Neuron (in vitro differentiated cells): Measurements from ENCODE around the gene CAP1.

Experiments
- H2AFZ ChIP-seq: one replicate; pipeline ENCODE4 v1.6.1; 2013; ENCODE audit warnings: low read depth, mild to moderate bottlenecking, inconsistent platforms, low read length, moderate library complexity
- H3K27me3 ChIP-seq: one replicate; pipeline ENCODE4 v1.6.1; 2013; ENCODE audit warnings: low read length; ENCODE audit not compliant: insufficient read depth
- H3K36me3 ChIP-seq: one replicate; pipeline ENCODE4 v1.6.1; 2013; ENCODE audit warnings: low read length; ENCODE audit not compliant: insufficient read depth
- H3K4me1 ChIP-seq: one replicate; pipeline ENCODE4 v1.6.1; 2013; ENCODE audit warnings: low read length; ENCODE audit not compliant: insufficient read depth
- H3K4me3 ChIP-seq: 2 replicates; pipeline ENCODE4 v1.5.1; 2013; ENCODE audit warnings: mild to moderate bottlenecking, low read length, moderate library complexity
- H3K9me3 ChIP-seq: one replicate; pipeline ENCODE4 v1.6.1; 2013; ENCODE audit warnings: low read length

Gene CAP1

DNA sequence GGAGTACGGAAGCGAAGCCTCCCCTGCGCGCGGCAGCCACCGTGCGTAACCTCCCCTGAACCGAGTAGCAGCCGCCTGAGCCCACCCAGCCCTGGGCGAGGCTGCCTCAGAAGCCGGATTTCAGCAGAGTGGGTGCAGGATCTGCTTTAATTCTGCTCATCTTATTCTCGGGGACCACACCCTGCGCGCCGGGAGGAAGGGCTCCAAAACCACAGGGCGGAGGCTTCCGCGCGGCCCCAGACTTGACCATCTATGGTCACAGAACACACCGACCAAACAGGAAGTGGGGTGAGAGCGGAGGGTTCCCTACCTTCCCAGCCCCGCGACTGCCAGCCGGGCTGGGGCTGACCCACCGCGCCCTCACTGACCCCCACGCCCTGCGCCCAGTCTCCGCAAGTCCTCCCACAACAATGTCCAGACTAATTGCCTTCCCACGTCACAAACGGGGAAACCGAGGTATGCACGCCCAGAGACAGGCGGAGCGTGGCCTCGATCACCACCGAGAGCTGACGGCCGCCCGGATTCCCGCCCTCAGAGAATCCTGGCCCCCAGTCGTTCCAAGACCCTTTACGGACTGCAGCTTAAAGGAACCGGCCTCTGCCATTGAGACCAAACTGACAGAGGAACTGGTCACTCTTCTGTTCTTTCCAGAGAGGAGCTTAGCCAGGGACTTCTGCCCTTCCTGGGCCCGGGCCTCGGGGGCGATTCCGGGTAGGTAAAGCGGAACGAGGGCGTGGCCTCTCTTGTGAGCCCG lies 595 bp upstream of the CAP1 start:
- Histone ChIP-seq H2AFZ (peak overlapping the region; percentile 38), H3K9me3 (no peaks in the 10 kb centered on the region), H3K27me3 (no peaks in the 10 kb centered on the region), H3K36me3 (peaks cover 8% of the 10 kb centered on the region), H3K4me3 (peak overlapping the region; percentile 80), H3K4me1 (peaks cover 20% of the 10 kb centered on the region)

DNA sequence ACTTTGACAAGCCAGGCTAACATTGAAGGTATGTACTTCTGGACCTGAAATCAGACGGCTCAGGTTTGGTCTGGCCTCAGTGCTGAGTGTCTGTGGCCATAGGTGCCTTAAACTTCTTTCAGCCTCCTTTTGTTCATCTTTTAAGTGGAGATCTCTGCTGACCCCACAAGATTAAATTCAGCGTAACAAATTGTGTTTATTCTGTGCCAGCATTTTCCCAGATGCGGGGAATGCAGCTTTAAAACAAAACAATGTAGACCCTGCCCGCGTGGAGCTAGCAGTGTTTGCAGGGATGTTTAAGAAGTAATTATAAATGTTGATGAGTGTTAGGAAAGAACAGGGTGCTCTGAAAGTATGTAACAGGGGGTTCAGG lies 923 bp downstream of the CAP1 start:
- H3K36me3 ChIP-seq = peaks cover 8% of the 10 kb centered on the region
- H2AFZ ChIP-seq = no peak overlapping the region
- H3K9me3 ChIP-seq = no peaks in the 10 kb centered on the region
- H3K4me3 ChIP-seq = peak overlapping the region; percentile 80
- H3K4me1 ChIP-seq = peaks cover 20% of the 10 kb centered on the region
- H3K27me3 ChIP-seq = no peaks in the 10 kb centered on the region

DNA sequence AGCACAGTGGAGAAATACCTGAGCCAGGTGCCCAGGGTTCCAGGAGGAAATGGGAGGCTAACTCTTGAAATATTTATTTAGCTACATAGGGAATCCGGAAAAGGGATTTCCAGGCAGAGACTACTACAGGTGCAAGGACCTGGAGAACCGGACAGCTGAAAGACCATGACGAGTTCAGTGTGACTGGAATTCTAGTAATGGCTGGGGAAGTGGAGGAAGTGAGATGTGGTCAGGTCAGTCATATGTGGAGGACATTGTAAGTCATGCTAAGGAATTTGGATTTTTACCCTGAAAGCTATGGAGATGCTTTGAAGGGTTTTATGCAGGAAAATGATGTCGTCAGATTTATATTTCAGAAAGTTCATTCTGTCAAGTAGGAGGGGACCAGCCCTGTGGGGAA lies 1.8 kb downstream of the CAP1 start:
- Histone ChIP-seq H3K27me3 (no peaks in the 10 kb centered on the region), H2AFZ (no peak overlapping the region), H3K4me1 (peaks cover 20% of the 10 kb centered on the region), H3K9me3 (no peaks in the 10 kb centered on the region), H3K4me3 (no peak overlapping the region), H3K36me3 (peaks cover 8% of the 10 kb centered on the region)

DNA sequence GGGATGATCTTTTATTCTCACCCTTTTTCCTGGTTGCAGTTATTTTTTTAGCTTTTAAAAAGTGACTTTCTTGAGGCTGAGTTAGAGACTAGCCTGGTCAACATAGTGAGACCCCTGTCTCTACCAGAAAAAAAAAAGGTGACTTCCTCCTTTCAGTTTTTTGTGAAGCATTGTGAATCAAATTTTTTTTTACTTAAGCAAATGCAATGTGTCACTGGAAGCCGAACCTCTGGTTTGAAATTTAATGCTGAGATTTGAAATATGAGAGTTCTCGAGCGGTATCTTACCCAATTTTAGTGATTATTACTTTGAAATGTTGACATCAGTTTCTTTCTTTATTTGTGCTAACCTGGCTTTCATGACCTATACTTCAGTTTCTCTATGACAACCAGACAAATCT lies 3.6 kb downstream of the CAP1 start:
- H3K4me3 ChIP-seq = no peak overlapping the region
- no peaks in the 10 kb centered on the region for H3K9me3 ChIP-seq
- H2AFZ ChIP-seq = no peak overlapping the region
- peaks cover 16% of the 10 kb centered on the region for H3K4me1 ChIP-seq
- H3K27me3 ChIP-seq = no peaks in the 10 kb centered on the region
- H3K36me3 ChIP-seq = peaks cover 8% of the 10 kb centered on the region

DNA sequence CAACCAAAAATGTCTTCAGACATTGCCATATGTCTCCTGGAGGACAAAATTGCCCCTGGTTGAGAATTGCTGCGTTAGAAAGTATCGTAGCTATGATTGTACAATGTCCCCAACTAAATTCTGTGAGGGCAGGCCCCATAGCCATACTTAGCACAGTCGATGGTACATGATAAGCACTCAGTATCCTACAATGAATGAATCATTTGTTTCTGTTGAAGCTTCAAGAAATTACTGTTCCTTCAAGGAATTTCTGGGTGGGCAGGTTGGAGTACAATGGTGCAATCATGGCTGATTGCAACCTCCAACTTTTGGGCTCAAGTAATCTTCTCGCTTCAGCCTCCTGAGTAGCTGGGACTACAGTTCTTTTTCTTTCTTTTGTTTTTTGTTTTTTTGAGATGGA lies 4.7 kb downstream of the CAP1 start:
- peaks cover 8% of the 10 kb centered on the region for H3K36me3 ChIP-seq

DNA sequence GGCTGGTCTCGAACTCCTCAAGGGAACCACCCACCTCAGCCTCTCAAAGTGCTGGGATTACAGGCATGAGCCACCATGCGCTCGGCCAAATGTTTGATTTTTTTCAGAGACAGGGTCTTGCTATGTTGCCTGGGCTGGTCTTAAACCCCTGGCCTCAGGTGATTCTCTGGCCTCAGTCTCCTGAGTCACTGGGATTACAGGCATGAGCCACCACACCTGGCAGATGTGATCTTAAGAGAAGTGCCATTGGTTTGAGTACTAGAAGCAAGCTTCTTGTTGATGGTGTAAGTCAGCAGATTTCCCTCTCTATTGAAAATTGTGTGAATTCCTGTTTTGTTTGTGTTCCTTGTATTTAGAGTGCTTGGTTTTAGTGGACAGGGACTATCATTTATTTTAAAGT lies 5.2 kb downstream of the CAP1 start:
- Histone ChIP-seq H3K36me3 (peaks cover 11% of the 10 kb centered on the region), H2AFZ (no peak overlapping the region), H3K27me3 (no peaks in the 10 kb centered on the region), H3K4me1 (peaks cover 15% of the 10 kb centered on the region), H3K4me3 (no peak overlapping the region), H3K9me3 (no peaks in the 10 kb centered on the region)

More for the DNA sequence above, 4.7 kb downstream of the CAP1 start:
- Histone ChIP-seq H3K9me3 (no peaks in the 10 kb centered on the region), H3K4me3 (no peak overlapping the region), H3K27me3 (no peaks in the 10 kb centered on the region), H3K4me1 (peaks cover 15% of the 10 kb centered on the region), H2AFZ (no peak overlapping the region)

DNA sequence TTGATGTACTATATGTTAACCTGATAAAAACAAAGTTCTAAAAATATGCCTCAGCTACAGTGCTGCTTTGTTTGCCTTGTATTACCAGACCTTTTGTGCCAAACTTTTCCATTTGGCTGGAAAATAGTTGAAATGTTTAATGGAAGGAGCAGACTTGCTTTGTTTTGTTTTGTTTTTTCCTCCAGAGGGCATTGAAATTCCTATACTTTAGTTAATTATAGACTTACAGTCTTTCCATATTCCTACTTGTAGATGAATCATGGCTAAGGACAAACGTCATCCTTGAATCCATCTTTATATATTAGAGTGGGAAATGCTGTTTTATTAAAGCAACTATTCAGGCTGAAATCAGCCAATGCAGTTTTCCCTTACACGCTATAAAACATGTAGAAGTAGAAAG lies 6.7 kb downstream of the CAP1 start:
- peaks cover 4% of the 10 kb centered on the region for H3K4me1 ChIP-seq
- no peaks in the 10 kb centered on the region for H3K27me3 ChIP-seq
- H3K4me3 ChIP-seq = no peak overlapping the region
- H3K9me3 ChIP-seq = no peaks in the 10 kb centered on the region
- H3K36me3 ChIP-seq = peaks cover 10% of the 10 kb centered on the region
- H2AFZ ChIP-seq = no peak overlapping the region

DNA sequence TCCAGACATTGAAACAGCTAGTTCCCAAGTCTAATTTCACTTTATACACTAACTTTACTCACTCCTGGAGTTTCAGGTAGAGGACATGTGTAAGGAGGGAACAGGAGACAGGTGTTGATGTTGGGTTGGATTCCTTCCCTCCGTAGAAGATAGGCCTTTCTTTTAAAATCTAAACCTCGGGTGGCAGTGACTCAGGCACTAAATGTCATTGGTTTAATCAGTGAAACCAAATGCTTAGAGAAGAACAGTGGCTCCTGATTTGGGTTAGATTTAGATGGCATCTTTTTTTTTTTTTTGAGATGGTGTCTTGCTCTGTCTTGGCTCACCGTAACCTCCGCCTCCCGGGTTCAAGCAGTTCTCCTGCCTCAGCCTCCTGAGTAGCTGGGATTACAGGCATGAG lies 7.2 kb downstream of the CAP1 start:
- Histone ChIP-seq H3K9me3 (no peaks in the 10 kb centered on the region), H2AFZ (no peak overlapping the region), H3K4me3 (no peak overlapping the region), H3K4me1 (no peaks in the 10 kb centered on the region), H3K36me3 (peaks cover 7% of the 10 kb centered on the region), H3K27me3 (no peaks in the 10 kb centered on the region)

DNA sequence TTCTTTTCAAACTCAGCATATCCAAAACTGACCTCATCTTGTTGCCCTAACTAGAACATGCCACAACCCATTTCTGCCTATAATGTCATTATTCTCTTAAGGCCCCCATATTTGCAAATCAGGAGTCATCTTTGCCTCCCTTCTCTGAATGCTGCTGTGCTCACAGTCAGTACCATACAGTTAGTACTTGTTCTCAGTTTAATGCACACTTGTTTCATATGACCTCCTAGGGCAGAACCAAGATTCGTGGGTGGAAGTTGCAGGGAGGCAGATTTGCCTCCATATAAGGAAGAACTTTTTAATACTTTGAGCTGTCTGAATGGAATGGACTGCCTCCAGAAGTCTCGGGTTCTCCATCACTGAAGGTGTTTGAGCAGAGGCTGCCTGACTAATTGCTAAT lies 9.2 kb downstream of the CAP1 start:
- Histone ChIP-seq H3K36me3 (peaks cover 4% of the 10 kb centered on the region), H3K4me1 (no peaks in the 10 kb centered on the region)

DNA sequence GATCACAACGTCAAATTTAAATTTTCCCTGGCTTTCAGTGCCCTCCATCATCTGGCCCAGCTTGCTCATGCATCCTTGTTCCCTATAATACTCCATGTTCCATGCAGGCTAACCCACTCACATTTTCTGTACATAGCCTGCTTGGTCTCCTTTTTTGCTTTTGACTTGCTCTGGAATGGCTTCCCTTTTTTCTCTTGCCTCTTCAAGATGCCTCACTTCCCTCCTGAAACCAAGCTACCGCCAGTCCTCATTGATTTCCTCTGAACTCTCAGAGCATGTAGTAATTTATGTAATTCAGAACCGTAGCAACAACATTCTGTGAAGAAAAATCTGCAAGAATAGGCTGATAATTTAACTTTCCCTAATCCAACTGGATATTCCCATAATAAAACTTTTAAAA lies 10.3 kb downstream of the CAP1 start:
- Histone ChIP-seq H3K4me1 (no peaks in the 10 kb centered on the region), H3K27me3 (no peaks in the 10 kb centered on the region), H2AFZ (no peak overlapping the region), H3K9me3 (no peaks in the 10 kb centered on the region), H3K4me3 (no peak overlapping the region), H3K36me3 (peaks cover 8% of the 10 kb centered on the region)

More for the DNA sequence above, 9.2 kb downstream of the CAP1 start:
- Histone ChIP-seq H2AFZ (no peak overlapping the region), H3K9me3 (no peaks in the 10 kb centered on the region), H3K4me3 (no peak overlapping the region), H3K27me3 (no peaks in the 10 kb centered on the region)

DNA sequence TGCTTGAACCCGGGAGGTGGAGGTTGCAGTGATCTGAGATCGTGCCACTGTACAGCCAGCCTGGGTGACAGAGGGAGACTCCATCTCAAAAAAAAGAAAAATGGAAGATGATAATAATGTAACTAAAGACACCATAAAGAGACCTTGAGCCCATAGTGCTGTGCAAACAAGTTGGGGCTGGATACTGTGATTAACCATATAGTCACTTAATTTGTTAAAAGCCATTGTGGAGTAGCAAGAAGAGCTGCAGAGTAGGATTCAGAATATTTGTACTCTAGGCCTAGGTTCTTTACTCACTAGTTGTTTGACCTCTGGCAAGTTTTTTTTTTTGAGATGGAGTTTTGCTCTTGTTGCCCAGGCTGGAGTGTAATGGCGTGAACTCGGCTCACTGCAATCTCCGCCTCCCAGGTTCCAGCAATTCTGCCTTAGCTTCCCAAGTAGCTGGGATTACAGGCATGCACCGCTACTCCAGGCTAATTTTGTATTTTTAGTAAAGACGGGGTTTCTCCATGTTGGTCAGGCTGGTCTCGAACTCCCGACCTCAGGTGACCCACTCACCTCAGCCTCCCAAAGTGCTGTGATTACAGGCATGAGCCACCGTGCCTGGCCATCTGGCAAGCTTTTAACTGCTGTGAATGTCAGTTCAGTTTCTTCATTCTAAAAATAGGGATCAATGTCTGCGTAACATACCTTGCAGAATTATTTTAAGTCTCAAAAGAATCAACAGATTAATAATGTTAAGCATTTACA lies 12.8 kb downstream of the CAP1 start:
- Histone ChIP-seq H3K4me3 (no peak overlapping the region), H3K27me3 (no peaks in the 10 kb centered on the region), H3K36me3 (peaks cover 13% of the 10 kb centered on the region), H2AFZ (no peak overlapping the region), H3K9me3 (no peaks in the 10 kb centered on the region), H3K4me1 (no peaks in the 10 kb centered on the region)

DNA sequence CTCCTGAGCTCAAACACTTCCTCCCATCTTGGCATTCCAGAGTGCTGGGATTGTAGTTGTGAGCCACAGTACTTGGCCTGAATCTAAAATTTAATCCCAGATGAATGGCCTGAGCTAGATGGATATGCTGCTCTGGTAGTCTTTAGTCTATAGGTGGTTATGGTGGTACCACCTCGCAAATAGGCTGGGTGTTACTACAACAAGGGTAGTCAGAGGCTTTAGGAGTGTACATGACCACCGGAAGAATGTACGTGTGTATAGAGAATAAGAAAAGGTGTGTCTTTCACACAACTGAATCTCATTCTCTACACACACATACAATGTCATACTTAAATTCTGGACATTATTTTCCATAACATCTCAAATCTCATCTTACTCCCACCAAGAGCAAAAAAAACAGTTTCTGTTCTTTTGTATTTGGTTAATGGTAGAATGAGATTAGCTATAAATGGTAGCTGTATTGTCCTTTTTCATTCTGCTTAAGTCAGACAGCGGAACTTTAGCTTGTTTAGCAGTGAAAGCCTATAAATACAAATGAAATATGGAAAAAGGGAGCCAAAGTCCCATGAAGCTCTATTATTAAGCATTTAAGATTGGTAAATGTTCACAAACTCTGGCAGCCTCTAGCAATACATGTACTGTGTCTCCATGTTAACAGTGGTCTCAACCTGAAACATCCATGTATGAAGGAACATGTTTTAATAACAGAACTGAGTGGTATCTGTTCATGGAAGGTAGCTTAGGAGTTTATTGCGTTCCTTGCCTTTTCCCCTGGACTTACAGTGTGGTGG lies 16.2 kb downstream of the CAP1 start:
- H2AFZ ChIP-seq = no peak overlapping the region
- H3K4me3 ChIP-seq = no peak overlapping the region
- no peaks in the 10 kb centered on the region for H3K27me3 ChIP-seq
- no peaks in the 10 kb centered on the region for H3K9me3 ChIP-seq
- no peaks in the 10 kb centered on the region for H3K4me1 ChIP-seq
- H3K36me3 ChIP-seq = peaks cover 34% of the 10 kb centered on the region
